GM21786 (cell line): ENCODE results near the gene ARFGAP1.

Source experiments
- ATAC-seq: cut with Tn5 transposase; IDR thresholded peaks from one replicate; pipeline ENCODE4 v1.9.1; 2021; ENCODE audit not compliant: unreplicated experiment

ARFGAP1 gene

DNA sequence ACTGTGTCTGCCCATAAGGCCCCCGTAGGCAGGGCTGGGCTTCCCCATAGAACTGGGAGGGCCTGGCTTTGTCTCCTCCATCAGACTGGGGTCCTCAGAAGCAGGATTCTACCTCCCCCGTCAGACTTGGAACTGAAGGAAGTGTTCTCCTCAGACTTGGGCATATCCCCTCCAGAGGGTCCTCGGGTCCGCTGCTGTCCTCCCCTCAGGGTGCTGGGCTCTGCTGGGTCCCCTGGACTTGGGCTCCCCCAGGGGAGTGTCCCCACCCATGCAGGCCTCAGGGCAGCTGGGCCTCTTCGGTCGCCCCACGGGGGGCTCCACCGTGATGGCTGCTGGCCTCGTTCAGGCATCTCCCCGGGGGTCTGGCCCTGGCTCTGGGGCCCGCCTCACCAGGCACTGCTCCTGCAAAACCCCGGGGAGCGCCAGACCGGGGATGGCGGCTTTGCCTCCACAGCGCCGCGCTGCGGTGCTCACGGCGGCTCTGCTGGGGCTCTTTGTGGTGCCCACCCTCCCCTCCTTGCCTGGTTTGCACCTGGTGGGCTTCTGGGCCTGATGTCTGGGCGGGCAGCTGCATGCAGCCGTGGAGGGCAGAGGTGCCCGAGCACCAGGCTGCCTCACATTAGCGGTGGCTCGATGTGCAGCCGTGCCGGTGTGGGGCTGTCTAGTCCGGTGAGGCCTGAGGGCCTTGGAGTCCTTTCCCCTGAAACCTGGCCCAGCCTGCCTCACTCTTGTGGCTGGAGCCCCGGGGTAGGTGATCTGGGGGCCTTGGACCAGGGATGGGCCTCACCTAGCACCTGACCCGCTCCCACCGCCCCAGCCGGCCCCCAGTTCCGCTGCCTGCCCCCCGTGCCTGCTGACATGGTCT lies 34.3 kb downstream of the ARFGAP1 start:
- ATAC-seq: no peak

DNA sequence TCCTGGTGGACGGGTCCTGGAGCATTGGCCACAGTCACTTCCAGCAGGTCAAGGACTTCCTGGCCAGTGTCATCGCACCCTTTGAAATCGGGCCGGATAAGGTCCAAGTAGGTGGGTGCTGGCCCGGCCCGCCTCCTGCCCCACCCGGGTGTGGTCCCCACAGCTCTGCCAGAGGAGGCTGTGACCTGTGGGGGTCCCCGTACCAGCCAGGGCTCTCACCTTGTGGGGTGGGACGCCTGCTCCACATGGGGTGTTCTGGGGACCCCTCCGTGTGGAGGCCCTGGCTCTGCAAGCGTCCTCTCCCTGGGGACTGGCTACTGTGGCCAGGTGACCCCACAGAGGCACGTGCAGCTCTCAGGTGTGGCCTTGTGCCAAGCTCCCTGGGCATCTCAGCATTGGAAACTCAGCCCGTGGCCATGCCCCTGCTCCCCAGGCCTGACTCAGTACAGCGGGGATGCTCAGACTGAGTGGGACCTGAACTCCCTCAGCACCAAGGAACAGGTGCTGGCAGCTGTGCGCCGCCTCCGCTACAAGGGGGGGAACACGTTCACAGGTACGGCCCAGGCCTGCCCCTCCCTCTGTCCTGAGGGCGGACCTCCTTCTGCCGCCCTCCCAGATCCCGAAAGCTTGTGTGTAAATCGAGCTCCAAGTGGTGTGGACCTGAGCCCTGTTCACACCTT lies 35.1 kb downstream of the ARFGAP1 start:
- no peak for ATAC-seq

- ATAC-seq: no peak
Observed at GRCh38 chr20:63308218-63308911, 35.8 kb downstream of the ARFGAP1 start.

DNA sequence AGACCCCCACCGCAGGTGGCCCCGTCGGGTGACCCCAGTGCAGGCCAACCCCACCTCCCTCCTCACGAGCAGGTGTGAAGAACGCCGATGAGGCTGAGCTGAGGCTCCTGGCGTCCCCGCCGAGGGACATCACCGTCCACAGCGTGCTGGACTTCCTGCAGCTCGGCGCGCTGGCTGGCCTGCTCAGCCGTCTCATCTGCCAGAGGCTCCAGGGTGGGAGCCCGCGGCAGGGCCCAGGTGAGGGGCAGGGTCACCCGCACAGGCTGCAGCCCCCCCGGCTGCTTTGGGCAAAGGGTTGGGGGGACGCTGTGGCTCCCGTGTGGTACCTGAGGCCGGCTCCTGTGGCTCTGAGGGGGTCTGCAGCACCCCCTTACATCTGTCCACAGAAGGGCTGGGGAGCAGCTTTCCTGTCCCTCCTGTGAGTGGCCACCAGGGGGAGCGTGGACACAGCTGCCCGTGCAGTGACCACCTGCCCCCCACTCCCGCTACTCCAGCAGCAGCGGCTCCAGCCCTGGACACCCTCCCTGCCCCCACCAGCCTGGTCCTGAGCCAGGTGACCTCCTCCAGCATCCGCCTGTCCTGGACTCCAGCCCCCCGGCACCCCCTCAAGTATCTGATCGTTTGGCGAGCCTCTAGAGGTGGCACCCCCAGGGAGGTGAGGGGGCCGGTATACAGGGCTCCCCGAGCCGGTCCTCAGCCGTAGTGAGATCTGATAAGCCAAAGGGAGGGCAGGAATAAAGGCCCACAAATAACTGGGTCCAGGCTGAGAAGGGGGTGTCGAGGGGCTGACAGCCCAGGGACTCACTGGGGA lies 36.9 kb downstream of the ARFGAP1 start:
- no peak for ATAC-seq

GRCh38 chr20:63310265-63310991 lies 37.8 kb downstream of the ARFGAP1 start:
- no peak for ATAC-seq

DNA sequence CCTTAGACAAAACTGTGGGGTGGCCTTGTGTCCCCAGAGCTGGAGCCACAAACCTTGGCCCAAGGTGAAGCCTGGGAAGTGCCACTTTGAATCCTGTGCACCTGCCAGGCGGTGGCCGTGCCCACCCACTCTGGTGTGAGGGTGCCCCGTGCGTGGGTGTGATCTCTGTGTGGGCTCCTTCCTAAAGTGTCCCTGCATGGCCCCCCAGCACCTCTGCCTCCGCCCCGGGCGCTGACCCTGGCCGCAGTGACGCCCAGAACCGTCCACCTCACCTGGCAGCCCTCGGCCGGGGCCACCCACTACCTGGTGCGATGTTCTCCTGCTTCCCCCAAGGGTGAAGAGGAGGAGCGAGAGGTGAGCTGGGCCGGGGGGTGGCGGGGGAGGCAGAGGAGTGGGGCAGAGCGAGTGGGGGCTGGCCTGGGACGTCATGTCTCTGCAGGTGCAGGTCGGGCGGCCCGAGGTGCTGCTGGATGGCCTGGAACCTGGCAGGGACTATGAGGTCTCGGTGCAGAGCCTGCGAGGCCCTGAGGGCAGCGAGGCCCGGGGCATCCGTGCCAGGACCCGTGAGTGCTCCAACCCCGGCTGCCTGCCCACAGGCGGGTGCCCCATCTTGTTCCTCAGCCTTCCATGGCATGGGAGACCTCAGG lies 38.7 kb downstream of the ARFGAP1 start:
- ATAC-seq: no peak

DNA sequence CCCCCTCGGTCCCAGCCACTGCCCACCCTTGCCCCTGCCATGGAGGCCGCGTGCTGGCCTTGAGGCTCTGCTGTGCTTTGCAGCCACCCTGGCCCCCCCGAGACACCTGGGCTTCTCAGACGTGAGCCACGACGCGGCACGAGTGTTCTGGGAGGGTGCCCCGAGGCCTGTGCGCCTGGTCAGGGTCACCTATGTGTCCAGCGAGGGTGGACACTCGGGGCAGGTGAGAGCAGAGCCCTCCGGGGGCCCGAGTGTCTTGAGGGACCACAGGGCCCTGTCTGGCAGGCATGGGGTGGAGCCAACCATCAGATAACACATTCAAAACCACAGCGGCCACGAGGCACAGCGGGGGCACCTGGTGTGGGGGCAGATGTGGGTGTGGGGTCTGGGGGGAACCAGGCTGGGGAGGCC lies 39.2 kb downstream of the ARFGAP1 start:
- ATAC-seq: no peak

GRCh38 chr20:63312273-63312672 lies 39.7 kb downstream of the ARFGAP1 start:
- no peak for ATAC-seq

DNA sequence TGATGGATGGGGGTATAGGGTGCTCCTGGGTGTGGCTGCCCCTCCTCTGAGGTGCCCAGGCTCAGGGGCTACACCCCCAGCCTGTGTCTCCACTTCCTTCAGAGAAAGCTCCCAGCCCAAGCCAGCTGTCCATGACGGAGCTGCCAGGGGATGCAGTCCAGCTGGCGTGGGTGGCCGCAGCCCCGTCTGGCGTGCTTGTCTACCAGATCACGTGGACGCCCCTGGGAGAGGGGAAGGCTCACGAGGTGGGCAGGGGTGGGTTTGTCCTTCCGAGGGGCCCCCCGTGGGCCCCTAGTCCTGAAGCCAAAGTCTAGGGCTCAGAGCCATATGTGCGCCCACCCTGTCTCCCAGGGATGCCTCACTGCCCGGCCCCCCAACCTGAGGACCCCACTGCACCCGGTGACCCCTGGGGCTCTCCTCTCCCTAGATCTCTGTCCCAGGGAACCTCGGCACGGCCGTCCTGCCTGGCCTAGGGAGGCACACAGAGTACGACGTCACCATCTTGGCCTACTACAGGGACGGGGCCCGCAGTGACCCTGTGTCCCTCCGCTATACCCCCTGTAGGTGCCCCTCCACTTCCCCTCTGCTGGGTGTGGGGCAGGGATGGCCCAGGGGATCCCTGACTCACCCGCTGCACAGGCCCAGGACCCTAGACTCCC lies 40.2 kb downstream of the ARFGAP1 start:
- no peak for ATAC-seq

DNA sequence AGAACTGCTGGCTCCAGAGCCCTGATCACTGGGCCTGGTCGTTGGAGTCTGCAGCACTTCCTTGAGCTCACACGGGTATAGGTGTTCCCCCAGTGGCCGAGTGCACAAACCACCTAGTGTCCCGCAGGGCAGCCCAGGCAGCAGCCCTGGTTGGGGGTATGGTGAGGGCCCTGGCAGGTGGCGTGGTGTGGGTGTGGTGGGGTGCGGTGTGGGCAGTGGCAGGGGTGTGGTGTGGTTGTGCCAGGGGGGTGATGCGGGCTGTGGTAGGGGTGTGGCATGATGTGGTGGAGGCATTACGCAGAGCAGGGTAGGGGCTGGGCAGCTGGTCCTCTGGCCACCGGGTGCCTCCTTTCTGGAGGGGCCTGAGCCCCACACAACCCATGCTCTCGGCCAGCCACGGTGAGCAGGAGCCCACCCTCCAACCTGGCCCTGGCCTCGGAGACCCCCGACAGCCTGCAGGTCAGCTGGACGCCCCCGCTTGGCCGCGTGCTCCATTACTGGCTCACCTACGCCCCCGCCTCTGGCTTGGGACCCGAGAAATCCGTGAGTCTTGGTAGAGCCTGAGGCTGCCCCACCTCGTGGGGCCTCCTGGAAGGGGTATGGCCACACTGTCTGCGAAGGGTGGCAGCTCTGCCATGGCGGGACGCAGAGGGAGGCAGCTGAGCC lies 40.9 kb downstream of the ARFGAP1 start:
- no peak for ATAC-seq

GRCh38 chr20:63314015-63314471 lies 41.4 kb downstream of the ARFGAP1 start:
- ATAC-seq: no peak

DNA sequence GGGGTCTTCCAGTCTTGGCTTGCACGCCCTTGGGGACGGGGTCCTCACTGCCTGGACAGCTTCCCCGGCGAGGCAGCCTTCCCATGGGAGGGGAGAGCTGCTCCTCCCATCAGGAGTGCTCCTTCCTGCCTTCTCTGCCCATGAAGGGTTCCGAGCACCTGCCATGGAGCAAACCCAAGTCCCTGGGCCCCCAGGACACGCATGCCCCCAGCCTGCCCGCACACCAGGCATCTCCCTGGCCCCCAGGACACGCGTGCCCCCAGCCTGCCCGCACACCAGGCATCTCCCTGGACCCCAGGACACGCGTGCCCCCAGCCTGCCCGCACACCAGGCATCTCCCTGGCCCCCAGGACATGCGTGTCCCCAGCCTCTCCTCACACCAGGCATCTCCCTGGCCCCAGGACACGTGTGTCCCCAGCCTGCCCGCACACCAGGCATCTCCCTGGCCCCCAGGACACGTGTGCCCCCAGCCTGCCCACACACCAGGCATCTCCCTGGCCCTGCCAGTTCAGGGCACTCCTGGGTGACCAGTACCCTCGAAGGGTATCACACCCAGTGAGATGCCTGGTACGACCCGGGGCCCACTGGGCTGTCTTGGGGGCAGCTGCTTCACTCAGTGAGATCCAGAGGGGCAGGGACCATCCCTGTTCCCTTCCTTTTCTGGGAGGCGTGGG lies 42.1 kb downstream of the ARFGAP1 start:
- ATAC-seq: no peak

- no peak for ATAC-seq
Observed at GRCh38 chr20:63315240-63315689, 42.7 kb downstream of the ARFGAP1 start.

GRCh38 chr20:63315731-63316491 lies 43.3 kb downstream of the ARFGAP1 start:
- no peak for ATAC-seq

- no peak for ATAC-seq
Observed at GRCh38 chr20:63316502-63316921, 43.9 kb downstream of the ARFGAP1 start.

DNA sequence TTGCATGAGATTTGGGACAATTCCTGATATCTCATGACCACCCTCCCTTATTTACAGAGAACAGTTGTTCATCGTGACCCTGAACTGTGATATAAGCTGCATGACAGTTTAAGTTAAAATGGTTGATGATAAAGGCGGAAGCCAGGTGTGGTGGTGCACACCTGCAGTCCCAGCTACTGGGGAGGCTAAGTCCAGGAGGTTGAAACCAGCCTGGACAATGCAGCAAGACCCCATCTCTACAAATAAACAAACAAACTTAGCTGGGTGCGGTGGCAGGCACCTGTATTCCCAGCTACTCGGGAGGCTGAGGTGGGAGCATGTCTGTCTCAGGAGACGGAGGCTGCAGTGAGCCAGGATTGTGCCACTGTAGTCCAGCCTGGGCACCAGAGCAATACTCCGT lies 44.4 kb downstream of the ARFGAP1 start:
- ATAC-seq: no peak

GRCh38 chr20:63317601-63318291 lies 45.1 kb downstream of the ARFGAP1 start:
- ATAC-seq: no peak
